ENCODE results near the gene LRRFIP2. TPM values are rescaled to one million over a fixed set of nuclear protein-coding genes. Genes with fewer than 3 reads are reported as not detected.
"Not testable (repeated sequence)": the region's sequence is repeated elsewhere in the genome, so short reads cannot be mapped to it uniquely, and the experiment has no call there.

Gene LRRFIP2
- total RNA-seq, result 100 to 1,000 TPM in 1 of 4 donors, 10 to 100 TPM in 3; 67.1 to 102 (median 83.1) TPM

GRCh38 chr3:37174532-37175126 lies at the start of gene LRRFIP2:
Gene LRRFIP2, minus strand, starts transcription at chr3:37174582. Its CDS starts 25,599 bp downstream, at chr3:37148983.
- WGBS, 2 donors, result 2% methylated on average over 5 of the region's 5 CpGs
- no peak for TF ChIP-seq POLR2A (IDR thresholded peaks at IDR 0.05)
- TF ChIP-seq CTCF (IDR thresholded peaks at IDR 0.05), result no peak
- peak within 1 kb of the TSS; percentile 88 for H3K4me3 ChIP-seq (ENCODE audit: low read depth, poor library complexity, severe bottlenecking)
- no peak for DNase-seq (ENCODE audit: low spot score in 2 of 2)
- intact Hi-C loops (cut with DNase I; ENCODE audit: low total_unique reads), result no loop called here

GRCh38 chr3:37223576-37223975 lies 49.2 kb upstream of the LRRFIP2 start:
- TF ChIP-seq POLR2A (IDR thresholded peaks at IDR 0.05), result no peak
- no peak for TF ChIP-seq CTCF (IDR thresholded peaks at IDR 0.05)
- no peak for DNase-seq (ENCODE audit: low spot score in 2 of 2)
- H3K4me3 ChIP-seq (ENCODE audit: low read depth, poor library complexity, severe bottlenecking), result no peak overlapping the region
- WGBS, 2 donors, result 90 to 100% methylated on average over 1 of the region's 1 CpG
- intact Hi-C loops (cut with DNase I; ENCODE audit: low total_unique reads), result no loop called here

GRCh38 chr3:37223141-37223558 lies 48.8 kb upstream of the LRRFIP2 start:
- H3K4me3 ChIP-seq (ENCODE audit: low read depth, poor library complexity, severe bottlenecking), result no peak overlapping the region
- DNase-seq (ENCODE audit: low spot score in 2 of 2), result no peak
- TF ChIP-seq POLR2A (IDR thresholded peaks at IDR 0.05), result no peak
- TF ChIP-seq CTCF (IDR thresholded peaks at IDR 0.05), result no peak
- intact Hi-C loops (cut with DNase I; ENCODE audit: low total_unique reads), result no loop called here

- intact Hi-C loops (cut with DNase I; ENCODE audit: low total_unique reads); H3K4me3 ChIP-seq (ENCODE audit: low read depth, poor library complexity, severe bottlenecking); DNase-seq (ENCODE audit: low spot score in 2 of 2): not testable (repeated sequence)
- WGBS, 2 donors, result 85 to 98% methylated on average over 2 of the region's 2 CpGs
Measured at GRCh38 chr3:37222542-37222941, 48.2 kb upstream of the LRRFIP2 start.

- 30 to 33% methylated on average over 1 of the region's 1 CpG for WGBS, 2 donors
- no peak for DNase-seq (ENCODE audit: low spot score in 2 of 2)
- H3K4me3 ChIP-seq (ENCODE audit: low read depth, poor library complexity, severe bottlenecking), result no peak overlapping the region
- TF ChIP-seq CTCF (IDR thresholded peaks at IDR 0.05) (no peak), POLR2A (IDR thresholded peaks at IDR 0.05) (no peak)
- intact Hi-C loops (cut with DNase I; ENCODE audit: low total_unique reads), result no loop called here
Measured at GRCh38 chr3:37221407-37221806, 47.0 kb upstream of the LRRFIP2 start.

- no peak for DNase-seq (ENCODE audit: low spot score in 2 of 2)
- TF ChIP-seq CTCF (IDR thresholded peaks at IDR 0.05) (no peak), POLR2A (IDR thresholded peaks at IDR 0.05) (no peak)
- intact Hi-C loops (cut with DNase I; ENCODE audit: low total_unique reads), result no loop called here
- no peak overlapping the region for H3K4me3 ChIP-seq (ENCODE audit: low read depth, poor library complexity, severe bottlenecking)
- WGBS, 2 donors, result 33 to 49% methylated on average over 1 of the region's 1 CpG
Measured at GRCh38 chr3:37219266-37219665, 44.9 kb upstream of the LRRFIP2 start.

All from lower leg skin (tissue), 4 donors.